PC-9 (cell line): ENCODE results near the gene IL1RAPL1.

Experiments used
- EZH2 ChIP-seq: fragments of 200-600 bp; sonication (generic); IDR thresholded peaks from 2 replicates; pipeline ENCODE4 v1.8.0; 2017; ENCODE audit warnings: antibody characterized with exemption, low read depth
- TF ChIP-seq, protein P1 (sequence below): fragments of 200-600 bp; sonication (generic); conservative IDR thresholded peaks from 2 replicates; pipeline ENCODE4 v1.6.1; 2017; ENCODE audit warnings: mixed run types, antibody characterized with exemption, mild to moderate bottlenecking, moderate library complexity

DNA sequence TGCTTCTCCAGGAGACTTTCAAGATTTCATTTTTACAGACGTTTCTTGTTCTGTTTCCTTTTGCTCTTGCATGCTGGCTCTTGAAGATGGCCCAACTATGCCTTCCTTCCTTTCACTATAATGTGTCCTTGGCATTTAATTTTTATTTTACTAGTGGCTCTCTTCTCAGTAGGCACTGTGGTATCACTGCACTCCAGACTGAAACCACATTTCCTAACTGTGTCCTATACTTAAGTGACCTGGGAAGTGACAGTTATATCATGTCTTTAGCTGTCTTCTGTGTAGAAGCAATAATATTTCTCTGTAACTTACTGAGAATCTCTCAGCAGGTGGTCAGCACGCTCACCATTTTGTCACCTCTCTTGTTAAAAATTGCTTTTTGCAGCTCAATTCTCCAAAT, 168.9 kb downstream of the IL1RAPL1 start:
- TF ChIP-seq, protein P1, sequence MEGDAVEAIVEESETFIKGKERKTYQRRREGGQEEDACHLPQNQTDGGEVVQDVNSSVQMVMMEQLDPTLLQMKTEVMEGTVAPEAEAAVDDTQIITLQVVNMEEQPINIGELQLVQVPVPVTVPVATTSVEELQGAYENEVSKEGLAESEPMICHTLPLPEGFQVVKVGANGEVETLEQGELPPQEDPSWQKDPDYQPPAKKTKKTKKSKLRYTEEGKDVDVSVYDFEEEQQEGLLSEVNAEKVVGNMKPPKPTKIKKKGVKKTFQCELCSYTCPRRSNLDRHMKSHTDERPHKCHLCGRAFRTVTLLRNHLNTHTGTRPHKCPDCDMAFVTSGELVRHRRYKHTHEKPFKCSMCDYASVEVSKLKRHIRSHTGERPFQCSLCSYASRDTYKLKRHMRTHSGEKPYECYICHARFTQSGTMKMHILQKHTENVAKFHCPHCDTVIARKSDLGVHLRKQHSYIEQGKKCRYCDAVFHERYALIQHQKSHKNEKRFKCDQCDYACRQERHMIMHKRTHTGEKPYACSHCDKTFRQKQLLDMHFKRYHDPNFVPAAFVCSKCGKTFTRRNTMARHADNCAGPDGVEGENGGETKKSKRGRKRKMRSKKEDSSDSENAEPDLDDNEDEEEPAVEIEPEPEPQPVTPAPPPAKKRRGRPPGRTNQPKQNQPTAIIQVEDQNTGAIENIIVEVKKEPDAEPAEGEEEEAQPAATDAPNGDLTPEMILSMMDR, result no peak
- no peak for TF ChIP-seq EZH2
